Panc1 (cell line): ENCODE measurements around the gene PPFIA1.

Experiments
- POLR2AphosphoS5 ChIP-seq: IDR thresholded peaks from 2 replicates; pipeline ENCODE4 v1.6.1; 2012; ENCODE audit warnings: mild to moderate bottlenecking, low read depth, low read length, moderate library complexity
- TCF7L2 ChIP-seq: IDR thresholded peaks from 2 replicates; pipeline ENCODE4 v1.6.1; 2011; ENCODE audit warnings: mild to moderate bottlenecking, low read depth, low read length, inconsistent platforms
- TF ChIP-seq, protein P1 (sequence below): fragments of 450-650 bp; IDR thresholded peaks from 2 replicates; pipeline ENCODE4 v1.5.1; 2017; ENCODE audit warnings: mild to moderate bottlenecking

GRCh38 chr11:70404244-70404643, 133.8 kb downstream of the PPFIA1 start:
- TF ChIP-seq, protein P1, sequence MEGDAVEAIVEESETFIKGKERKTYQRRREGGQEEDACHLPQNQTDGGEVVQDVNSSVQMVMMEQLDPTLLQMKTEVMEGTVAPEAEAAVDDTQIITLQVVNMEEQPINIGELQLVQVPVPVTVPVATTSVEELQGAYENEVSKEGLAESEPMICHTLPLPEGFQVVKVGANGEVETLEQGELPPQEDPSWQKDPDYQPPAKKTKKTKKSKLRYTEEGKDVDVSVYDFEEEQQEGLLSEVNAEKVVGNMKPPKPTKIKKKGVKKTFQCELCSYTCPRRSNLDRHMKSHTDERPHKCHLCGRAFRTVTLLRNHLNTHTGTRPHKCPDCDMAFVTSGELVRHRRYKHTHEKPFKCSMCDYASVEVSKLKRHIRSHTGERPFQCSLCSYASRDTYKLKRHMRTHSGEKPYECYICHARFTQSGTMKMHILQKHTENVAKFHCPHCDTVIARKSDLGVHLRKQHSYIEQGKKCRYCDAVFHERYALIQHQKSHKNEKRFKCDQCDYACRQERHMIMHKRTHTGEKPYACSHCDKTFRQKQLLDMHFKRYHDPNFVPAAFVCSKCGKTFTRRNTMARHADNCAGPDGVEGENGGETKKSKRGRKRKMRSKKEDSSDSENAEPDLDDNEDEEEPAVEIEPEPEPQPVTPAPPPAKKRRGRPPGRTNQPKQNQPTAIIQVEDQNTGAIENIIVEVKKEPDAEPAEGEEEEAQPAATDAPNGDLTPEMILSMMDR: no peak
- TF ChIP-seq POLR2AphosphoS5 (no peak), TCF7L2 (no peak)
